H1 (cell line): ENCODE results near the gene NBEA. TPM values are rescaled to one million over a fixed set of nuclear protein-coding genes. Genes with fewer than 3 reads are reported as not detected.

Experiments
- RBBP5 ChIP-seq: IDR thresholded peaks from 2 replicates; pipeline ENCODE4 v1.7.1; 2012; ENCODE audit warnings: low read depth, mild to moderate bottlenecking, inconsistent platforms, low read length, moderate library complexity, borderline replicate concordance
- polyA plus RNA-seq, 7 experiments: library from polyadenylated mRNA; depleted of rRNA in 3 of 7; stranded (reverse) in 5 of 7; unstranded in 2 of 7; fragments of >200 nt in 5 of 7; fragments of 200-250 nt in 2 of 7; gene quantifications; 1 replicate in 5 of 7; 2 replicates in 1 of 7; 4 replicates in 1 of 7; pipeline versions ENCODE4 v1.2.1 to v1.2.3, GENCODE V29; 2011 to 2013; ENCODE audit warnings: missing spikeins in 2 of 7, mixed read lengths in 2 of 7
- total RNA-seq: library from RNA; stranded (reverse); fragmentation: NEBNext Ultra II Directional; extraction: Animal tissue kit (Norgen Biotek cat#: 25700); gene quantifications from 2 replicates; pipeline ENCODE4 v1.2.1, GENCODE V29; 2021
- TF ChIP-seq, protein P1 (sequence below), 3 experiments: IDR thresholded peaks; 1 replicate in 2 of 3; 2 replicates in 1 of 3; pipeline versions ENCODE4 v1.5.1 to v1.6.1; 2011; ENCODE audit warnings: low read length in 3 of 3, mild to moderate bottlenecking in 3 of 3, inconsistent platforms in 2 of 3, low read depth in 1 of 3, moderate library complexity in 1 of 3; ENCODE audit not compliant: insufficient read depth in 1 of 3; ENCODE audit errors: control extremely low read depth in 1 of 3

NBEA gene
- total and polyA plus RNA-seq, 2 of the 8 experiments (the other 6 are each of a cell fraction or from before 2014, with no cell fraction given): 14.2 to 21.5 TPM

DNA sequence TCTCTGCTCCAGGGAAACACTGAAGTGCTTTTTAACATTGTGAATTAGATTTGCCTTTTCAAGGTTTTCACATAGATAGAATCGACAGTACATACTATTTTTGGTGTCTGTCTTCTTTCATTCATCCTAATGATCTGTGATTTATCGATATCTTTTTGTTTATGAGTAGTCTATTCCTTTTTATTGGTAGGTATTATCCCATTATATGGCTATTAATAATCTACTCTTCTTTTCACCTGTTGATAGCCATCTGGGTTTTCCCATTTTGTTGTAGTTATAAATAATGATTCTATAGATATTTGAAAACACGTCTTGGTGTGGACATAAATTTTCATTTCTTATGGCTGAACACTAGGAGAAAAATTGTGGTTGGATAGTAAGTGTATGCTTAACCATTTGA lies 271.8 kb downstream of the NBEA start (continued):
- TF ChIP-seq, protein P1, sequence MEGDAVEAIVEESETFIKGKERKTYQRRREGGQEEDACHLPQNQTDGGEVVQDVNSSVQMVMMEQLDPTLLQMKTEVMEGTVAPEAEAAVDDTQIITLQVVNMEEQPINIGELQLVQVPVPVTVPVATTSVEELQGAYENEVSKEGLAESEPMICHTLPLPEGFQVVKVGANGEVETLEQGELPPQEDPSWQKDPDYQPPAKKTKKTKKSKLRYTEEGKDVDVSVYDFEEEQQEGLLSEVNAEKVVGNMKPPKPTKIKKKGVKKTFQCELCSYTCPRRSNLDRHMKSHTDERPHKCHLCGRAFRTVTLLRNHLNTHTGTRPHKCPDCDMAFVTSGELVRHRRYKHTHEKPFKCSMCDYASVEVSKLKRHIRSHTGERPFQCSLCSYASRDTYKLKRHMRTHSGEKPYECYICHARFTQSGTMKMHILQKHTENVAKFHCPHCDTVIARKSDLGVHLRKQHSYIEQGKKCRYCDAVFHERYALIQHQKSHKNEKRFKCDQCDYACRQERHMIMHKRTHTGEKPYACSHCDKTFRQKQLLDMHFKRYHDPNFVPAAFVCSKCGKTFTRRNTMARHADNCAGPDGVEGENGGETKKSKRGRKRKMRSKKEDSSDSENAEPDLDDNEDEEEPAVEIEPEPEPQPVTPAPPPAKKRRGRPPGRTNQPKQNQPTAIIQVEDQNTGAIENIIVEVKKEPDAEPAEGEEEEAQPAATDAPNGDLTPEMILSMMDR (IDR thresholded peaks at IDR 0.05; ENCODE audit: control extremely low read depth in 1 of 3, insufficient read depth in 1 of 3, low read depth in 1 of 3, low read length in 3 of 3): no peak
- no peak for TF ChIP-seq RBBP5
